Hematopoietic multipotent progenitor cell treated with erythropoietin and hydrocortisone succinate and interleukin-3 and kit ligand, for 17 days (in vitro differentiated cells): ENCODE measurements around the gene TMTC3.
"Not testable (repeated sequence)": the region's sequence is repeated elsewhere in the genome, so short reads cannot be mapped to it uniquely, and the experiment has no call there.

ENCODE experiments used
- DNase-seq: peaks from one replicate; pipeline ENCODE4 v3.0.0-alpha.2; 2015; ENCODE audit warnings: low spot score

TMTC3 gene

DNA sequence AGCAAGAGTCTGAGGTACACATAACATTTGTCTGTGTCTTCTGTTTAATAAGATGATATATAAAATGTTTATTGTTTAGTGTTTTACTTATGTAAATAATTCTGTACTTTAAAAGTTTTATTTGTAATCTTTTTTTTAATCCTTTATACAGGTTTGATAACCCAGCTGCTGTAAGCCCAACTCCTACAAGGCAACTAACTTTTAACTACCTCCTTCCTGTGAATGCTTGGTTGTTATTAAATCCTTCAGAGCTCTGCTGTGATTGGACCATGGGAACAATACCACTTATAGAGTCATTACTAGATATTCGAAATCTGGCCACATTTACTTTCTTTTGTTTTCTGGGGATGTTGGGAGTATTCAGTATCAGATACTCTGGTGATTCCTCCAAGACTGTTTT is 24.1 kb downstream of the TMTC3 start:
- no peak for DNase-seq

DNA sequence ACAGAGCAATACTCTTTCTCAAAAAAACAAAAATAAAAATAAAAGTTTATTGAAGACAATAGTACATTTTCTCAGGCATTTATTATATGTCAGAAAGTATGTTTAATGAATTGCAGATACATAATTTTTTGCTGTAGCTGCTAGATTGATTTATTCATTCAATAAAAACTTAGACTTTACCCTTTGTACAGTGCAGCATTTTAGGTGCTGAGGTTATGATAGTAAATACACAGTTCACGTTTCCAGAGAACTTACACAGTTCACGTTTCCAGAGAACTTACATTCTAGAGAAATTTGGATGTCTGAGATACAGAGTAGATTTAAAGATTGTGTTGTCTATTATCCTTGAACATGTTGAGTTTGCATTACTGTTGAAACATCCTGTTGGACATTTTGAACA is 25.3 kb downstream of the TMTC3 start:
- DNase-seq, result no peak

DNA sequence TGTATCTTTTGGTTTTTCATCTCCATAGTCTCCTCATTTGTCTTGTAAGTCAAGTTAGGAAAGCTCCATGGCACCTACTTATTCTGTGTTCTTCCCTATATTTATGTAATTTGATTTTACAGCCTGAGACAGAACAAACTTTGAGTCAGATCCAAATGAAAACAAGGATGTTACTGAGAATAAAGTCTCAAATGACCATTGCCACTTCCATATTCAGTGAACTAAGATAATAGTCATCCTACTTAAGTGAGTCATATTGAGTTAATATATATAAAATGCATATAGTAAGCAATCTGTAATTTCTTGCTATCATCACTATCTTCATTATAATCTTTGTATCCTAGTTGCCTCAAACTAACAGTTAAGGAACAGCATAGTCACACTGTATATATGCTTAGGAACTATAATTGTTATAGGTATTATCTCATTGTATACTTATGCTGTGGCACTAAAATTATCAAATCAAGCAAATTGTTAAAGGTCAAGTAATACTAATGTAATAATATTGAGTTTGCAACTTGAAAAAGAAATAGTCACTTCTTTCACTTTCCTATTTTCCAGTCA is 30.8 kb downstream of the TMTC3 start:
- DNase-seq, result no peak

DNA sequence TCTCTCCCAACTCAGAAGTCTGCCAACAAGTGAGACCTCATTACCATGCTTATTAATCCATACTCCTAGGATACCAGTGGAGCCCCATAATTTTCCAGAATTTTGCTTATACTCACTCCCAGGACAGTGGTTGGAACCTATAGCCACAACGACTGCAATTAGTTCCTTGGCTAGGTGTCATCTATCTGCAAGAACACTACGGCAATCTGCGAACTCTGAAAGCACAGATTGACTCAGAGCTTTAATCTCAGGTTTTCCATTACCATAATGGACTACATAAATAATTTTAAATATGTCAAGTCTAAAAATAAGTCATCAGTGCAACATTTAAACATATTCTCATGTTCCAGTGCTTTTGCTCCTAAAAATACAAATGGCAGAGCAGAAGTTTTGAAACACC is 33.4 kb downstream of the TMTC3 start:
- no peak for DNase-seq

DNA sequence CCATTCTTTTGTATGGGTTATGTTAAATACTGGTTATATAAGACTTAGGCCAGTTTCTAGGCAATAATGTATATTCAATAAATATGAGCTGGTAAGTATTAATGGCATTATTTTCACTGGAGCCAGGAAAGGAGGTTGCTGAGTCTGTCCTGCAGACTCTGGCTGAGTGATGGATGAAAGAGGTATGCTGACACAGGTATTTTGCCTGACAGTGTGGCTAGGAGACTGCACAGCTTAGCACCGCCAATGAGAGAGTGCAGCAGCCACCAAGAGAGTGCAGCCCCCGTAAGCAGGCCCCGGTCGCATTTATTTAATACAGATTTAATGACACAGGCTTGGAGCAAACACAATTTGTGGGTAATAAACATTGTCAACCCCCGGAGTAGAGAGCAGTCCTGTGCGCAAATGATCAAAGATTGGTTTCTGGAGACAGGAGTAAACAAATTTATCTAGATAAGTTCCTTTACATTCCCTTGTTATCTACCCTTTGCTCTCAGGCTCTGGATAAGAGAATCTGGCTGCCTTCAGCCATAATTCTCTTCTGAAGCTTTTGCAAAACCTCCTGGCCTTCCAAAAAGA is 37.4 kb downstream of the TMTC3 start:
- DNase-seq, result no peak

DNA sequence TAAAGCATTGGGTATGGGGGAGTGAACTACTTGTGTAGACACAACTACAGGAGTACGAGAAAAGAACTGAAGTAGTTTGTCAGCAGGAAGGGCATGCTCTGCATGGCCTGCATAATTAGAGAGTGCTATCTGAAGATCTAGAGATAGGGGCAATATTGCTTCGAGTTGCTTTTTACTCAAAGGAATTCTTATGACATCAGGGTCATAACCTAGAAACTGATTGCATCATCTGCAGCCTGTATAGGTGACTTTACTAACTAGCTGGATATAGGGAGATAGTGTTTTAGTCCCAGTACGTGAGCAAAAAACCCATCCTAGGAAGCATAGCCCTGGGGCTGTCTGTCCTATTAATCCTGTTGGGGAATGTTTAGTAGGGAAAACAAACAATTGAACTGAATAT is 39.8 kb downstream of the TMTC3 start:
- no peak for DNase-seq

DNA sequence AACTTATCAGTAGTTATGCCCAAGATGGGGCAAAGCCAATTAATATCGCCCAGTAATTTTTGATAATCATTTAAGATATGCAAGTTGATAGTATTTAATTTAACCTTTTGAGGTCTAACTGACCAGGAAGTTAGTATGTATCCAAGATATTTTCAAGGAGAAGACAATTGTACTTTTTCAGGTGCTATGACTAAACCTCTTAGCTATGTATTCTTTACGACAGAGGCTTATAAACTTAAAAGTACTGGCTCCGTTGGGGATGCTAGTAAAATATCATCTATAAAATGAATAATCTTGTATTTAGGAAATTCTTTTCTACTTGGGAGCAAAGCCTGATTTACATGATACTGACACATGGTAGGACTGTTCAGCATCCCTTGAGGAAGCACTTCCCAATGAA is 40.3 kb downstream of the TMTC3 start:
- no peak for DNase-seq

DNA sequence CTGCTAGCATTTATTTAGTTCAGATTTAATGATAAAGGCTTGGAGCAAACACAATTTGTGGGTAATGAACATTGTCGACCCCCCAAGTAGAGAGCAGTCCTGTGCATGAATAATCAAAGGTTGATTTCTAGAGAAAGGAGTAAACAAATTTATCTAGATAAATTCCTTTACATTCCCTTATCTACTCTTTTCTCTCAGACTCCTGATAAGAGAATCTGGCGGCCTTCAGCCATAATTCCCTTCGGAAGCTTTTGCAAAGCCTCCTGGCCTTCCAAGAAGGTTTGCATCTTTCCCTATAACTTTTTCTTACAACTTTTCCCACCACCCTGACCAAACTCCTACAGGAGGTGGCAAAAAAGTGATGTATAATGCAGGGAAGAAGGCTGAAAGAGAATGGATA is 42.1 kb downstream of the TMTC3 start:
- DNase-seq, result no peak

DNA sequence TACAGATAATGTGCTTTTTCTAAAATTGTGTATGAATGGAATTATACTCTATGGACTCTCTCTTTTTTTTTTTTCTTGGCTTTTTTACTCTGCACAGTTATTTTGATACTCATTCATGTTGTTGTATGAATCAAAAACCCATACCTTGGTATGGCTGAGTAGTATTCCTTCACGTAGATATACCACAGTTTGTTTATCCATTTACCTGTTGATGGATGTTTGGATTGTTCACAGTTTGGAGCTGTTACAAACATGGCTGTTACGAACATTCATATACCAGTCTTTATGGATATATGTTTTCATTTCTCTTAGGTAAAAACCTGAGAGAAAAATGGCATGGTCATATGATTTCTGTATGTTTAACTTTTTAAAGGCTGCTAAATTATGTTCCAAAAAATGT is 43.2 kb downstream of the TMTC3 start:
- DNase-seq, result no peak

DNA sequence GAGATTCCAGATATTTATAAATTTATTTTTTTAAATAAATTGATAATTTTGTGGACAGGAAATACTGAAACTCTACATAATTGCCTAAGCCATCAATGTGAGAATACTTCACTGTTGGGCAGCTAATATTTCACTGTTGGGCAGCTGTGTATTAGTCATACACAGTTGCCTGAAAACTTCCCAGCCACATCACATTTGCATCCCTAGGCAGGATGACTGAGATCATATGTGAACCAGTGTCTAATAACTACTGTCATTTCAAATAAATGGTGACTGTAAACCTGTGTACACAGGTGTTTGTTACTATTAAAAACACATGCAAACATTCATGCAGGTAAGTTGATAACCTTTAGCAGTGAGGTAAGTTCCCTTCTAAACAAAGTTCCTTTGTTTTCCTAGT is 43.9 kb downstream of the TMTC3 start:
- no peak for DNase-seq

DNA sequence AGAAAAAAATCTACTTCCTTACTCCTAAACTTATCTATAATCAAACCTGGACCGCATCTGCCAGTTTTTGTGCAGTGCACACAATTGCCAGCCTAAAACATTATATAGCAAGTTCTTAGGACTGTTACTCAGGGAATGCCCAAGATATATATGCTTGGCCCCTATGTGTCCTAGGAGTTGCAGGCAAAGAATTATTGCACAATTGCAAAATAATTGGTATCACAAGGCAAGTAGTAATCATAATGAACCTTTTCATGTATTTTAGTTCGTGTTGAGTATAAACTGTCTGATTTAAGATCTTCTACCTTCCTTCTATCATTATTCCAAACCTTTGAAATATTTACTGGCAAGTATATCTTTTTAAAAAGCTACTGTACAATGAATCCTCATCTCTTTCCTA is 45.5 kb downstream of the TMTC3 start:
- DNase-seq, result no peak

DNA sequence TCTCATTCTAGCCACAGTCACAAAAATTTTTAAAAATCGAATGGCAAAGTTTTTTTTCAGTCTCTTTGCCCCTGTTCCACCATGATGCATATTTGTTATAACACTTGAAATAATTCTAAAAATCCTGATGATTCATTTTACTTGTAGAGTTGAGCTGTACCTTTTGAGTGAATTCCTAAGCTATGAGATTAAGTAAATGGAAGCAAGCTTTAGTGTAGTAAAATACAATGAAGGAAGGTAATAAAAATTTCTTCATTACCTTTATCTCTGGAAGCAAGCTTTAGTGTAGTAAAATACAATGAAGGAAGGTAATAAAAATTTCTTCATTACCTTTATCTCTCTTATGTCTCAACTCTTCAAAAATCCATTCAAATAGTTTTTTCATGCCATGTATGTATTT is 46.1 kb downstream of the TMTC3 start:
- no peak for DNase-seq

DNA sequence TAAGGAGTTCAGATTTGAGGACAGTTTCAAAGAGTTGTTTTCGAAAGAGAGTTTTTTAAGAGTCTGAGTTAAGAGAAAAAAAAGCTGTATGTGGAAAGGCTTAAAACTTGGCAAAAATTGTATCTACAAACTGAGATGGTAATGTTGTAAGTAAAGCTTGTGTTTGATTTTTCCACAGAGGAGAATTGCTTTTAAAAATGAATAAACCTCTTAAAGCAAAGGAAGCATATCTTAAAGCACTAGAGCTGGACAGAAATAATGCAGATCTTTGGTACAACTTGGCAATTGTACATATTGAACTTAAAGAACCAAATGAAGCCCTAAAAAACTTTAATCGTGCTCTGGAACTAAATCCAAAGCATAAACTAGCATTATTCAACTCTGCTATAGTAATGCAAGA is 50.3 kb downstream of the TMTC3 start:
- no peak for DNase-seq

DNA sequence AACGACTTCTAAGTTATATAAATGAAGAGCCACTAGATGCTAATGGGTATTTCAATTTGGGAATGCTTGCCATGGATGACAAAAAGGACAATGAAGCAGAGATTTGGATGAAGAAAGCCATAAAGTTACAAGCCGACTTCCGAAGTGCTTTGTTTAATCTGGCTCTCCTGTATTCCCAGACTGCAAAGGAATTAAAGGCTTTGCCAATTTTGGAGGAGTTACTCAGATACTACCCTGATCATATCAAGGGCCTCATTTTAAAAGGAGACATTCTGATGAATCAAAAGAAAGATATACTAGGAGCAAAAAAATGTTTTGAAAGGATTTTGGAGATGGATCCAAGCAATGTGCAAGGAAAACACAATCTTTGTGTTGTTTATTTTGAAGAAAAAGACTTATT is 52.8 kb downstream of the TMTC3 start:
- DNase-seq, result no peak

DNA sequence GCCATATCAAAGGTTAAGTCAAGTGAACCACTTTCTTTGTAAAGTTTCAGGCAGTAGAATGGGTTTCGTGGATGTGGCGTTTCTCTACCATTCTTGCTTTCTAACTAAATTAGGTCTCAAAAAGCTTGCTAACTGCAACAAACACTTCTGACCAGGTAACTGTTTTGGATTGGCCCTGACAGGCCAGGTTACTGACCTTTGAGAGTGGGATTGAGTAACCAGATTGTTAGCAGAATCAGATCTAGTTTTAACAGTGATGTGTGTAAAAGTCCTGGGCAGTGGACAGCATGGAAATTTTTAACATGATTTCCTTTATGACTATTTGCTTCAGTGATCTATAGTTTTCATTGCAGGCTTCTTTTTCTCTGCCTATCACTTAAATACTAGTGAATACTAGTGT is 57.9 kb downstream of the TMTC3 start:
- DNase-seq, result no peak

DNA sequence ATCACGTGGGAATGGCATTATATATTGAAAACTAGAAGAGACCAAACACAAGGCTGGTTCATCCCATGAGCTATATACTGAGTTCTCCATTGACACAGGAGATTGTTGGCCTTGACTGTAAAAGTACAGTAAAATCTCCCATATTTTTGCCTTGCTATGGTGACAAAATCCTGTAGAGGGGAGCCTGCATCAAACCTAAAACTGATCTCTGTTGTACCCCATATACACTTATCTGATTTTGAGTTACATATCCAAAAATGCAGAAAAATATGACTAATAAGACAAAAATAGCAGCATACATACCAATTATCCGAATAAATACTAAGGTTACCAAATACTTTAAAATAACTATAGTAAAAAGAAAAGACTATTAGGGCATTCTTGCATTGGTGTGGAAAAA is 60.4 kb downstream of the TMTC3 start:
- DNase-seq, result no peak

DNA sequence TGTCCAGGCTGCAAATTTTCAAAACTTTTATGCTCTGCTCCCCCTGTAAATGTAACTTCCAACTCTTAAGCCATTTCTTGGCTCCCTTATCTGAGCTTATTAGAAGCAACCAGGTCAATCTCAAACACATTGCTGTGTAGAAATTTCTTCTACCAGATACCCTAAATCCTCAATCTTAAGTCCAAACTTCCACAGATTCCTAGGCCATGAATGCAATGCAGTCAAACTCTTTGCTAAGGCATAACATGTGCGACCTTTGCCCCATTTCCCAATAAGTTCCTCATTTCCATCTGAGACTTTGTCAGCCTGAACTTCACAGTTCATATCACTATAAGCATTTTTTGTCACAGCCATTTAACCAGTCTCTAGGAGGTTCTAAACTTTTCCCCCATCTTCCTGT is 64.5 kb downstream of the TMTC3 start:
- no peak for DNase-seq

DNA sequence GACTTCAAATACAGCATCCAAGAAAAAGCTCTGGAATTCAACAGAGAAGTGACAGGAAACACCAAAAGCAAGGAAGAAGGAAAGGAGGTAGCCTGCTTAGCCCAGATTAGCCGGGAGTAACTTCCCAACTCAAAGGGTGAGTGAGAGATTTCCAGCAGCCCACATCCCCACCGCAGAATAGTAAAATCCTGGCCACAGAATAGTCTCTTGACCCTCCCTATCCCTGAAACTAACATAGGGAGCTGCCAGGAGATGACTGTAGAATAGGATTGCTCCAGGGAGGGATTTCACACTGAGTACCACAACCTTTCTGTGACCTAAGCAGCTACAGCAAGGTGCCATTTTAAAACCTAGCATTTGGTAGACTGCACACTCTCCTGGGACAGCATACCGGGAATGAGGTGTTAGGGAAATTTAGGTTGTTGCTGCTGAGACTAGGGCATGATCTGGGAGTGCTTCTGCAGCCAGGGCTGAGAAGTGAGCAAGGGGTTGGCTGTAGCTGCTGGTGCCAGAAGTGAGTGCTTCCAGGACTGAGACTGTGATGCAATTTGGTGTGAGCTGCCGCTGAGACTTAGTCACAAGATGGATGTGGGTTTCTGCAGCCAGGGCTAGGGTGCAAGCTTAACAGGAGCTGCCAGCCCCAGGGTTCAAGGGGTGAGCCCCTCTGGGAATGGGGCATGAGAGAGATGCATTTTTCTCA is 66.0 kb downstream of the TMTC3 start:
- DNase-seq, result no peak

DNA sequence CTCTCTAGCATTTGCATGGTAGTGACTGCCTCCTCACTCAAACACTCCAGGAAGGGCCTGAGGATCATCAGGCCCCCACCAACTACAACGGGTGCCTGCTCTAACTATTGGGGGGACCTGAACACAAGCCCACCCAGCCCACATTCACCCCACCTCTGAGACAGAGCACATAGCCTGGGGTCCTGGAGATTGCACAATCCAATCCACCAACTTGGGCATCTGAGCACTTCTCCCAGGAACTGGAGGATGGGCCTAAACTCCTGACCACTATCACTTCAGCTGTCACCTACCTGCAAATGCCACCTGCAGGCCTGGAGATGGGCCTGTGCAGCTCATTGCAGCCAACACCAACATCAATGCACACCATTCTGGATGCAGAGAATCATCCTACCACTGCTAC is 66.6 kb downstream of the TMTC3 start:
- no peak for DNase-seq

DNA sequence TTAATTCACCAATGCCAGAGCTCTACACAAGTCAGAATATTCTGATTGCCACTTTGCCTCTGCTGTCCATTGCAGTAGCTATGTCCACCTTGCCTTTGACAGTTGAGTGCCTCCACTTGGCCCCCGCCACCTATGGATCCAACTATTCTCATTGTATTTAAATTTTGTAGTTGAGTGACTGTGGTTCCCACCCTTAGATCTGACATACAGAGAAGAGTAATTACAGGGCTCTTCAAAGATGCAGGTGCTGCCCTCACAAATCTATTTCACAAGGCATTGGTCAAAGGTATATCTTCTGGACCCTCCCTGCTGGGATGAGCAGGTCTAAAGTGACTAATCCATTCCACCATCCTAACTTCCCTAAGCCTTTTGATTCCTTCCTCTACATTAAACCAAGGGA is 68.2 kb downstream of the TMTC3 start:
- DNase-seq, result not testable (repeated sequence)

DNA sequence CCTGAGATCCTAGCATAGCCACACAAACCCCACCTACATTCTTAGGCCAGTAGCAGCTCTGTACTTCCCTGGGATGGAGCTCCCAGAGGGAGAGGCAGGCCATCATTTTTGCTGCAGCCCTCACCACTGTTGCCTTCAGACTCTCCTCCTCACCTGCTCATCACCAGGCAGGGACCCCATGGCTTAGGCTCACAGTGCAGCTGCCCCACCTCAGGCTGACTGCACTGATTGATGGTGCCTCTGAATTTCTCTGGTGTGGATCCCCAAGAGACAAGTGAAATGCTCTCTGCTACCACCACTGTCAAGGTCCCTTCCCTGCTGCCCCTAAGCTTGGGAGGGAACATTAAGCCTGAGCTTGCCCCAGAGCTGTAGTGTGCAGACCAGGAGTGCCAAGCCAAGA is 76.2 kb downstream of the TMTC3 start:
- no peak for DNase-seq

DNA sequence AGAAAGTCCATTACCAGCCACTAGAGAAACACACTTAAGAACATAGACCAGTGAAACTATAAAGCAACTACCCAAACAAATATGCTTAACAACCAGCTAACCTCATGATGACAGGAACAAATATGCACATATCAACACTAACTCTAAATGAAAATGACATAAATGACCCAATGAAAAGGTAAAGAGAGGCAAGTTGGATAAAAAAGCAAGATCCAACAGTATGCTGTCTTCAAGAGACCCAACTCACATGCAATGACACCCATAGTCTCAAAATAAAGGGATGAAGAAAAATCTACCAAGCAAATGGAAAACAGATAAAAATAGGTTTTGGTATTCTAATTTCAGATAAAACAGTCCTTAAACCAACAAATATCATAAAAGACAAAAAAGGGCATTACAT is 77.8 kb downstream of the TMTC3 start:
- no peak for DNase-seq

DNA sequence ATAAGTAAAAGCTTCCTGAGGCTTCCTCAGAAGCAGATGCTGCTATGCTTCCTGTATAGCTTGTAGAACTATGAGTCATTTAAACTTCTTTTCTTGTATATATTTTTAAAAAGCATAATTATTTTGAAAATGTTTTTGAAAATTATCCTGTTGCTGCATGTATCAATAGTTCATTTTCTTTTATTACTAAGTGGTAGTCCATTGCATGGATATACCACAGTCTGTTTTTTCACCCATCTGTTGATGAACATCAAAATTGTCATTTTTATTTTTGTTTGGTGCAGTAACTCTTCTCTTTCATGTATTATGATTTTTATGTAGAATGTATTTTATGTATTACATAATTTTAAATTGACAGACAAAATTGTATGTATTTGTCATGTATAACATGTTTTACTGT is 81.4 kb downstream of the TMTC3 start:
- DNase-seq, result no peak

DNA sequence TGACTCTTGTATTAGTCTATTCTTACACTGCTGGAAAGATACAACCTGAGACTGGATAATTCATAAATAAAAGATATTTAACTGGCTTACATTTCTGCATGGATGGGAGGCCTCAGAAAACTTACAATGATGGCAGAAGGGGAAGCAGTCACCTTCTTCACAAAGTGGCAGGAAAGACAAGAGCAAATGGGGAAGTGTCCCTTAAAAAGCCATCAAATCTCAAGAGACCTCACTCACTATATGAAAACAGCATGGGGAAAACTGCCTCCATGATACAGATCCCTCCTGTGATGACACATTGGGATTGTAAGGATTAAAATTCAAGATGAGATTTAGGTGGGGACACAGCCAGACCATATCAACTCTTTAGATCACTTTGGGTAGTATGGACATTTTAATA is 83.7 kb downstream of the TMTC3 start:
- DNase-seq, result no peak
